ENCODE measurements around the gene QPCT.

- TF ChIP-seq NR2C2 (CRISPR knock-in tag; IDR thresholded peaks at IDR 0.05) (no peak), CTCF (IDR thresholded peaks at IDR 0.05) (no peak), JUN (CRISPR knock-in tag; IDR thresholded peaks at IDR 0.05) (no peak), TEAD4 (CRISPR knock-in tag; IDR thresholded peaks at IDR 0.05) (no peak), NFYB (CRISPR knock-in tag; conservative IDR thresholded peaks at IDR 0.05; ENCODE audit: low read depth) (no peak)
These were observed 16.9 kb downstream of the QPCT start for GRCh38 chr2:37361216-37361815.
